Kidney (tissue), 14 donors: ENCODE results near the gene STAG1. TPM values are rescaled to one million over a fixed set of nuclear protein-coding genes. Genes with fewer than 3 reads are reported as not detected.
"Not testable (repeated sequence)": the region's sequence is repeated elsewhere in the genome, so short reads cannot be mapped to it uniquely, and the experiment has no call there.

Experiments used
- DNase-seq, 5 donors: peaks; one replicate each; pipeline ENCODE4 v3.0.0-alpha.2; 2013 to 2020
- FAIRE-seq: peaks from 2 replicates; lab custom pipeline; 2012; peaks lifted over from hg19 to GRCh38; lab: Jason Lieb, UNC
- H3K27ac ChIP-seq, 2 donors: one replicate each; pipeline ENCODE4 v1.7.0; 2013; ENCODE audit warnings: low read depth in 2 of 2, low read length in 2 of 2, inconsistent platforms in 1 of 2
- H3K27me3 ChIP-seq: one replicate; pipeline ENCODE4 v1.7.1; 2013; ENCODE audit warnings: low read length, inconsistent platforms; ENCODE audit not compliant: control insufficient read depth, insufficient read depth
- H3K36me3 ChIP-seq, 3 donors: one replicate each; pipeline versions ENCODE4 v1.7.0 to v1.7.1; 2013; ENCODE audit warnings: low read length in 3 of 3, control low read depth in 1 of 3, inconsistent platforms in 1 of 3; ENCODE audit not compliant: insufficient read depth in 3 of 3, control insufficient read depth in 2 of 3
- H3K4me1 ChIP-seq, 3 donors: one replicate each; pipeline versions ENCODE4 v1.7.0 to v1.7.1; 2013; ENCODE audit warnings: low read length in 3 of 3, inconsistent platforms in 1 of 3, low read depth in 1 of 3; ENCODE audit not compliant: control insufficient read depth in 2 of 3, insufficient read depth in 2 of 3
- H3K4me3 ChIP-seq, 3 donors: one replicate each; pipeline versions ENCODE4 v1.7.0 to v1.8.1; 2013; ENCODE audit warnings: low read length in 3 of 3, control low read depth in 1 of 3, inconsistent platforms in 1 of 3
- H3K9ac ChIP-seq, 3 donors: one replicate each; pipeline versions ENCODE4 v1.7.0 to v1.7.1; 2013; ENCODE audit warnings: low read length in 3 of 3, control low read depth in 1 of 3, inconsistent platforms in 1 of 3
- H3K9me3 ChIP-seq, 3 donors: one replicate each; pipeline versions ENCODE4 v1.7.0 to v1.7.1; 2013; ENCODE audit warnings: low read length in 3 of 3, control low read depth in 1 of 3, inconsistent platforms in 1 of 3; ENCODE audit not compliant: control insufficient read depth in 2 of 3, insufficient read depth in 1 of 3
- intact Hi-C: fragments of 100-400 bp; cut with DNase I; formaldehyde crosslinking; loops from one replicate; pipeline ENCODE4 v1.11.1; 2022
- polyA plus RNA-seq: library from polyadenylated mRNA; stranded (reverse); fragments of 350-450 nt; fragmentation: Illumina TruSeq; extraction: RNeasy Lipid Tissue Mini Kit (QIAGEN cat#74804); gene quantifications from one replicate; pipeline ENCODE4 v1.2.3, GENCODE V29; 2014; ENCODE audit warnings: low read depth, low replicate concordance; ENCODE audit not compliant: insufficient read depth
- total RNA-seq: library from RNA; stranded (reverse); fragmentation: NEBNext Ultra II Directional; extraction: Animal tissue kit (Norgen Biotek cat#: 25700); gene quantifications from one replicate; pipeline ENCODE4 v1.2.1, GENCODE V29; 2021
- TF ChIP-seq, protein P1 (sequence below): IDR thresholded peaks from 3 replicates; pipeline ENCODE4 v1.5.1; 2012; ENCODE audit warnings: mild to moderate bottlenecking, moderate library complexity, borderline replicate concordance; ENCODE audit not compliant: insufficient read depth; ENCODE audit errors: extremely low read depth
- donor health status: control.
- donor health status: control.
- donor health status: control.
- donor health status: control.
- donor health status: control.
- donor health status: DM: yes; HTN: yes; CAD: no.
- donor health status: Normal renal cell carcinoma (clear cell type).

The STAG1 gene
- total and polyA plus RNA-seq, 2 donors from 2014 or later = 7.8 to 49.9 TPM

DNA sequence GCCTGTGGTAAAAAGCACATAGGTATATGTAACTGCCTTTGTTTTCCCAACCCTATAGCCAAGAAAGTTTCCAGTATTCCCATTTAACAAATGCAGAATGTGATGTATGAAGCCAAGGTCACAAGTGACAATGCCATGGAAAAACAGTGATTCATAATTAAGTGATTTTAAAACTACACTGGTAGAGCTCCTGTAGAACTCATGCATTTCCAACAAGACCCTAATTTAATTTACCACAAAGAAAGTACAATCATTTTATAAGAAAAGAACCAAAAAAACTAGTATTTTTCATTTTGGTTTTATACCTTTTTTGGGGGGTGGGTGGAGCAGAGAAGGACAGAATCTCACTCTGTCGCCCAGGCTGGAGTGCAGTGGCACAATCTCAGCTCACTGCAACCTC is 82.0 kb downstream of the STAG1 start:
- TF ChIP-seq, protein P1, sequence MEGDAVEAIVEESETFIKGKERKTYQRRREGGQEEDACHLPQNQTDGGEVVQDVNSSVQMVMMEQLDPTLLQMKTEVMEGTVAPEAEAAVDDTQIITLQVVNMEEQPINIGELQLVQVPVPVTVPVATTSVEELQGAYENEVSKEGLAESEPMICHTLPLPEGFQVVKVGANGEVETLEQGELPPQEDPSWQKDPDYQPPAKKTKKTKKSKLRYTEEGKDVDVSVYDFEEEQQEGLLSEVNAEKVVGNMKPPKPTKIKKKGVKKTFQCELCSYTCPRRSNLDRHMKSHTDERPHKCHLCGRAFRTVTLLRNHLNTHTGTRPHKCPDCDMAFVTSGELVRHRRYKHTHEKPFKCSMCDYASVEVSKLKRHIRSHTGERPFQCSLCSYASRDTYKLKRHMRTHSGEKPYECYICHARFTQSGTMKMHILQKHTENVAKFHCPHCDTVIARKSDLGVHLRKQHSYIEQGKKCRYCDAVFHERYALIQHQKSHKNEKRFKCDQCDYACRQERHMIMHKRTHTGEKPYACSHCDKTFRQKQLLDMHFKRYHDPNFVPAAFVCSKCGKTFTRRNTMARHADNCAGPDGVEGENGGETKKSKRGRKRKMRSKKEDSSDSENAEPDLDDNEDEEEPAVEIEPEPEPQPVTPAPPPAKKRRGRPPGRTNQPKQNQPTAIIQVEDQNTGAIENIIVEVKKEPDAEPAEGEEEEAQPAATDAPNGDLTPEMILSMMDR = no peak
- no peak for DNase-seq
- Histone ChIP-seq H3K9ac (no peak overlapping the region), H3K4me3 (no peak overlapping the region), H3K4me1 (peaks cover 0 to 10% (median 5%) of the 10 kb centered on the region in 3 donors), H3K27ac (no peak overlapping the region), H3K9me3 (no peaks in the 10 kb centered on the region), H3K36me3 (no peaks in the 10 kb centered on the region), H3K27me3 (no peaks in the 10 kb centered on the region)
- intact Hi-C loops = no loop called here
- FAIRE-seq = no peak

DNA sequence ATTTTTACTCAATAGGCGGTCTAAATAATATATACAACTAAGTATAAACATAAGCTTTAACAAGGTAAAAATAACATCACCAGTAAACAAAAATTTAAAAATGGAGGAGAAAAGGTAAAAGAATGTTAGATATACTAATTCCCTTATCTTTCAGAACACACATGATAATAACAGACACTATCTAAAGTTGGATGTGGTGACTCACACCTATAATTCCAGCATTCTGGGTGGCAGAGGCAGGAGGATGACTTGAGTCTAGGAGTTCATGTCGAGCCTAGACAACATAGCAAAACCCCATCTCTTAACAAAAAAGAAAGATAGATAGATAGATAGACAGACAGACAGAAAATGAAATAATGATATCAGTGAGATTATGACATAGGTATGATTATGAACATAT is 85.1 kb downstream of the STAG1 start:
- H3K27me3 ChIP-seq = no peaks in the 10 kb centered on the region
- intact Hi-C loops = no loop called here
- H3K4me1 ChIP-seq = peaks cover 0 to 7% (median 4%) of the 10 kb centered on the region in 3 donors
- TF ChIP-seq, protein P1 = no peak
- no peak overlapping the region for H3K4me3 ChIP-seq
- no peaks in the 10 kb centered on the region for H3K36me3 ChIP-seq
- H3K9ac ChIP-seq = no peak overlapping the region
- no peak for DNase-seq
- no peaks in the 10 kb centered on the region for H3K9me3 ChIP-seq
- H3K27ac ChIP-seq = no peak overlapping the region
- FAIRE-seq = no peak

DNA sequence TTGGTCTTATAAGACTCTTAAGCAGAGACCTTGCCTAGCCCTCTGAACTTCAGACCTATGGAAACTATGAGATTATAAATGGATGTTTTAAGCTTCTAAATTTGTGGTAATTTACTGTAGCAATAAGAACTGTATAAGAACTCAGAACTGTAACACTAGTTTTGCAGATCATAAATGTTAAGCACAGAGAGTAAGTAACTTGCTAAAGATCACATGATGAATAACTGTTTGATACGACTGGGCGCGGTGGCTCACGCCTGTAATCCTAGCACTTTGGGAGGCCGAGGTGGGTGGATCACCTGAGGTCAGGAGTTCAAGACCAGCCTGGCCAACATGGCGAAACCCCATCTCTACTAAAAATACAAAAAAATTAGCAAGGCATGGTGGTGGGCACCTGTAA is 85.9 kb downstream of the STAG1 start:
- H3K9me3 ChIP-seq, DNase-seq, intact Hi-C loops, H3K27ac ChIP-seq, H3K36me3 ChIP-seq, H3K4me3 ChIP-seq, H3K9ac ChIP-seq, FAIRE-seq, H3K4me1 ChIP-seq, H3K27me3 ChIP-seq: not testable (repeated sequence)

DNA sequence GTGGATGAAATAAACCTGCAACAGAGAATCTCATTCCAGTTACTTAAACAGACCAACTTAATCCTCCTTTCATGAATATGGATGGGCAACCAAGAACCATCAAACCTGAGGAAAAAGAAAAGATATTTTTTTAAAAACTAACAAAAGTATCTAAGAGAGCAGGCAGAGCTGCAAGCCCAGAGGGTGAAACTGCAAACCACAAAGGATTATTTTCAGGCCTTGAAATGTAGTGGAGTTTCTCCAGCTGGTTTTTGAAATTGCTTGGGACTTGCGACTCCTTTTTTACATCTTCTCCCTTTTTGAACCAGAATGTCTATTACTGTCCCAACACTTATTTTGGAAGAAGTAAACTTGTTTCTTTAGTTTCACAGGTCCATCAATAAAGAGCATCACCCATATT is 87.4 kb downstream of the STAG1 start:
- Histone ChIP-seq H3K27me3 (no peaks in the 10 kb centered on the region), H3K27ac (no peak overlapping the region), H3K9me3 (no peaks in the 10 kb centered on the region), H3K36me3 (no peaks in the 10 kb centered on the region), H3K4me3 (no peak overlapping the region), H3K4me1 (no peaks in the 10 kb centered on the region), H3K9ac (no peak overlapping the region)
- TF ChIP-seq, protein P1 = no peak
- FAIRE-seq (no peak), DNase-seq (no peak)
- intact Hi-C loops = no loop called here
